Right lobe of liver (tissue), 4 donors: ENCODE measurements around the gene LGALS7B.

Experiments
- CTCF ChIP-seq, 4 donors: fragments of 200-600 bp in 3 of 4; fragments of 450-650 bp in 1 of 4; IDR thresholded peaks; one replicate each; pipeline versions ENCODE4 v1.5.1 to v1.8.0; 2016 to 2022; ENCODE audit warnings: antibody characterized with exemption in 4 of 4, mild to moderate bottlenecking in 2 of 4
- POLR2A ChIP-seq: fragments of 450-650 bp; IDR thresholded peaks from one replicate; pipeline ENCODE4 v1.6.1; 2017; ENCODE audit warnings: antibody characterized with exemption, mild to moderate bottlenecking
- donor health status: DM: no; HTN: no; CAD: no.
- donor health status: DM: no; HTN: no; CAD: no.
- donor health status: DM: no; HTN: yes; CAD: no.

GRCh38 chr19:38836983-38837626 lies 48.1 kb downstream of the LGALS7B start:
- TF ChIP-seq CTCF (IDR thresholded peaks at IDR 0.05) (no peak), POLR2A (no peak)
